NCI-H69 (cell line): ENCODE measurements around the gene DOC2B.

Source experiments
- DNase-seq: peaks from one replicate; lab custom pipeline; 2025; lab: John Stamatoyannopoulos, UW

DOC2B gene

GRCh38 chr17:162689-163088 is 18.8 kb downstream of the DOC2B start:
- no peak for DNase-seq

DNA sequence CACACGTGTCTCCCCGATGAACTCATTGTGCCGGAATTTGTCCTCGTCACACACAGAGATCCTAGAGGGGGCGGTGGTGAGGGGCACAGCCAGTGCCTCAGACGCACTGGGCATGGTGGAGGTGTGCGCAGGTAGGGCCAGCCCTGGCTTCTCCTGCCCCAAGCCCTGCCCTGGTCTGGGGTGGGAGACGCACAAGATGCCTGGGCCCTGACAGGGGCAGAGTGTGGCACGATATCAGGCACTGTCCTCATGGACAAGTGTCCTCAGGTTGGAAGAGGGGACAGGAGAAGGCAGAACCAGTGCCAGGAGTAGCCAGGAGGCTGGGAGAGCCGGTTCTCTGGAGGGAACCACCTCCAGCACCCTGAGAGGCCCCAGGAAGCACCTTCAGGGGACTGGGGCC is 20.0 kb downstream of the DOC2B start:
- DNase-seq = no peak

DNA sequence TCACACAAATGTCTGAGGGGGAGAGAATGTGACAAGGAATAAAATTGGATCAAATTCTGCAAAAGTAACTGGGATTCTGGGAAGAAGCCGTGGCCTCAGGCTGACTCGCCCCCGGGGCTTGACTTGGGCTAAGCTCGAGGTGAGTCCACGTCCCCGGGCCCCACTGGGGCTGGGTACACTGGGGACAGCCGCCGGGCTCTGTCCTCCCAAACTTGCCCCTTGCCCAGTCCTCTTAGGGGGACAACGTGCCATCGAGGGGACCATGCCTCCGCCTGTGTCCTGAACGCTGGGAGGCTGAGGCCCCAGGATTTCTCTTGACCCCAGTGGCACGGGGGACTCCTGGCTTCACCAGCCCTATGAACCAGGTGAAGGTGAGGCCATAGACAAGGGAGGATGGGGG is 21.1 kb downstream of the DOC2B start:
- DNase-seq = no peak

DNA sequence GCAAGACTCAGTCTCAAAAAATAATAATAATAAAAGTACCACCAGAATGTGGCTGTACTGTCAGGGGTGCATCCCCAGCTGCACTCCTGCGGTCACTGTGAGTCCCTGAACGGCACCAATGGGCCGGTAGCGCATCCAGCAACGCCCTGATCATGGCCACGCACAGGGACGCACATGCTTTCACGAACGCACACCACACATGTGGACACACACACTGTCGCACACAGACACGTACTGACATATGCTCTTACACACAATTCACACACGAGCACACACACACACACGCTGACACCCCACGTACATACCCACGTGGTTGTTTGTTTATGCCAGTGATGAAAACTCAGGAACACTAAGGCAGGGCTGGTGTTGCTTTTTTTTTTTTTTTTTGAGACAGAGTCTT is 21.8 kb downstream of the DOC2B start:
- no peak for DNase-seq

DNA sequence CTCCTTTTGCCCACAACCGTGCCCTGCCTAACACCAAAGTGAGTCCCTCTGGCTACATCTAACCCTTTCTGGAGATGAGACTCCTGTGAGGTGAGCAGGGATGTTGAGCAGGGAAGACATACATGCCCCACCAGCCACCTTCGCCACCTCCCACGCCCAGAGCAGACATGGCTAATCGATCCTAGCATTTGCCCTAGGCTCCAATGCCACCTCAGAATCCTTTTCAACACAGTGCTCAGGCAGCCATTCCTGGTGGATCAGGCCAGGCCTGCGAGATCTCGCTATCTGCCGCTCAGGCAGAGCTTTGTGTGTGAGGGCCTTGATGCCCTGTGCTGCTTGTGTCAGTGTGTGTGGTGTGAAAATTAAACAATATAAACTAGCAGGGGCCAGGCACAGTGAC is 23.1 kb downstream of the DOC2B start:
- no peak for DNase-seq

GRCh38 chr17:157901-158300 is 23.5 kb downstream of the DOC2B start:
- no peak for DNase-seq

GRCh38 chr17:156946-157345 is 24.5 kb downstream of the DOC2B start:
- DNase-seq = no peak

GRCh38 chr17:156094-156621 is 25.3 kb downstream of the DOC2B start:
- no peak for DNase-seq

- DNase-seq = no peak
Observed at GRCh38 chr17:155576-155975, 25.9 kb downstream of the DOC2B start.

GRCh38 chr17:153851-154250 is 27.6 kb downstream of the DOC2B start:
- DNase-seq = no peak

- DNase-seq = no peak
Observed at GRCh38 chr17:152860-153420, 28.5 kb downstream of the DOC2B start.

DNA sequence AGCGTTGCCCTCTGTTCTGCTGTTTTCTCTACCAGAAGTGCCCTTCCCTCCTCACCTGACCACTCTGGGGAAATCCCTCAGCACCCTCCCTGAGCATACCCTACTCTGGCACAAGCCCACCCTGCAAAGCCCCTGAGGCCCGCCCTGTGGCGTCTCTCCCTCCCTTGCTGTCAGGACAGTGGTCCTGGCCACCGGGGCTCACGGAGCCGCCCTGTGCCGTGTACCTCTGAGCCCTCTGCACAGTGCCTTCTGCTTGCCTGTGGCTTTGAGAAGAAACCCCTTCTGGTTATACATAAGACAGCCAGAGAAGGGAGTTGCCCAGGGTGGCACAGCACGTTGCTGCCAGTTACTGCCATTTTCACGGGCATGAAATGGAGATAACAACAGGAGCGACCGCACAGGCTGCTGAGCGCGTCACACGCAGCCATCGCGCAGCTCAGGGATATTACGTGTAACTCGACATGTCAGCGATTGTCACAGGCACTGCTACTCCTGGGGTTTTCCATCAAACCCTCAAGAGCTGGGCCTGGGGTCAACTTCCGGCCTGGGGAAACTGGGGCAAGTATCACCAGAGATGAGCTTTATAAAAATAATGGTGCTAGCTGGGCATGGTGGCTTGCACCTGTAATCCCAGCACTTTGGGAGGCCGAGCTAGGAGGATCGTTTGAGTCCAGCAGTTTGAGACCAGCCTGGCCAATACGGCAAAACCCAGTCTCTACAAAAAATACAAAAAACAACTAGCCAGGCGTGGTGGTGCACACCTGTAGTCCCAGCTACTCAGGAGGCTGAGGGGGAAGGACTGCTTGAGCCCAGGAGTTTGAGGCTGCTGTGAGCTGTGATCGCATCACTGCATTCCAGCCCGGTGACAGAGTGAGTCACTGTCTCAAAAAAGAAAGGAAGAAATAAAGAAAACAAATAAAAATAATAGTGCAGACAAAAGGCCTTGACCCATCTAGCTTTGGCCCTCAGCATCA is 29.3 kb downstream of the DOC2B start:
- DNase-seq = no peak

DNA sequence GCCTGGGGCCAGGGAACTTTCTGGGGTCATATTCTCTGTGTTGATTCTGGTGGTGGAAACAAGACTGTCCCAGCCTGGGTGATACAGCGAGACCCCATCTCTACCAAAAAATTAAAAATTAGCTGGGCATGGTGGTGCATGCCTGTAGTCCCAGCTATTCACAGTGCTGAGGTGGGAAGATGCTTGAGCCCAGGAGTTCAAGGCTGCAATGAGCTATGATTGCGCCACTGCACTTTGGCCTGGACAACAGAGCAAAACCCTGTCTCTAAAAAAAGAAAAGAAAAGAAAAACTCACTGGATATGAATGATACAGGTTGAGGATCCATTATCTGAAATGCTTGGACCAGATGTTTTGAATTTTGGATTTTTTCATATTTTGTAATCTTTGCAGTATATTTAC is 30.4 kb downstream of the DOC2B start:
- no peak for DNase-seq

DNA sequence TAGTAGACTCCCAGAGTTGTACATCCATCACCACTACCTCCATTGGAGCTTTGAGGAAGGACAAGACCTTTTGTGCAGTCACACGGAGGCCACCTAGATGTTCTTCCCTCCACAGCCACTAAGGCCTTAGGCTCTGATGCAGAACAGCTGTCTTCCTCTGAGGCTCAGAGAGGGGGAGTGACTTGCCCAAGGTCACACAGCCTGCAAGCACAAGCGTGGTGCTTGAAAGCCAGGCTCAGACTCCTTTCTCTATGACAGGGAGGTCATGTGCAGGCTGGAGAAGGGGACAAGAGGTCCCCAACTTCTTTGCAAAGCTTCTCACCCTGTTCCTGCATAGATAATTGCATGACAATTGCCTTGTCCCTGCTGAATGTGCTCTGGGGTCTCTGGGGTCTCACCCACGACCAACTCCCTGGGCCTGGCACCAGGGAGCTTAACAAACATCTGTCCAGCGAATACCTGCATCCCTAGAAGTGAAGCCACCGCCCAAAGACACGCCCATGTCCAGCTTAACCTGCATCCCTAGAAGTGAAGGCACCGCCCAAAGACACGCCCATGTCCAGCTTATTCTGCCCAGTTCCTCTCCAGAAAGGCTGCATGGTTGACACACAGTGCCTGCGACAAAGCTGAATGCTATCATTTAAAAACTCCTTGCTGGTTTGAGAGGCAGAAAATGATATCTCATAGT is 31.4 kb downstream of the DOC2B start:
- no peak for DNase-seq

GRCh38 chr17:149231-149630 is 32.2 kb downstream of the DOC2B start:
- DNase-seq = no peak

DNA sequence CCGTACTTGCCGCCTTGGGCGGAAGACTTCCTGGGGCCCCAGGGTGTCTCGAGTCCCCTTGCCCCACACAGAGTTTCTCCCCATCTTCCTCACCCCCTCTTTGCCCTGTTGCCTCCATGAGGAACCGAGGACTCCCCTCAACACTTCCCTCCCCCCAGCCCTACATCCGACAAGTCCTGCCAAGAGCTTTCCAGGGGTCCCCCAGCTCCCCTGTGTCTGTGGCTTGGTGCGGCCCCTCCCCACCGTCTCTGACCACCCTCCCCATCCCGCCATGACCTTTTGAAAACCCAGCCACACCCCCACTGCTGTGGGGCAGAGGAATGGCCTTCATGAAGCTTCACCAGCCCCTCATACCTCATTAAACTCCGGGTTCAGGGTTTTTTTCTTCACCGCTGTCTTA is 32.7 kb downstream of the DOC2B start:
- no peak for DNase-seq

GRCh38 chr17:147796-148740 is 33.4 kb downstream of the DOC2B start:
- no peak for DNase-seq

- no peak for DNase-seq
Observed at GRCh38 chr17:146983-147761, 34.3 kb downstream of the DOC2B start.

DNA sequence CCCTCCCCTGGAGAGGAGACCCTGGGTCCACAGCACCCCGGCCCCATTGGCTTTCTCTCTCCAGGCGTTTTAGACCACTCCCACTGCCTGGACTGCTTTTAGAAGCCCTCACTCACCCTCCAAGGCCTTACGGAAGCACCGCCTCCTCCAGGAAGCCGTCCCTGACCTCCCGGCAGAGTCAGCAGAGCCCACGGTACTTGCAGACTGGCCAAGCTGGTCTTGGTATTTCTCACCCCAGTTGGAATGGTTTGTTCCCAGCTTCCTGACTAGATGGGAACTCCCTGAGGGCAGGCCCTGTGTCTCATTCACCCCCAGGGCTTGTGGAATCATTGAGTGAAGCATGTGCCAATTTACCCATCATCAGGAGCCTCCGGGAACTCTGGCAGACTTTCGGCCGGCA is 34.9 kb downstream of the DOC2B start:
- DNase-seq = no peak

- DNase-seq = no peak
Observed at GRCh38 chr17:145671-146541, 35.5 kb downstream of the DOC2B start.
